NCI-H1417 (cell line): ENCODE results near the gene TEF.
"Not testable (repeated sequence)": the region's sequence is repeated elsewhere in the genome, so short reads cannot be mapped to it uniquely, and the experiment has no call there.

Experiments
- DNase-seq, 3 experiments: peaks; one replicate each; lab custom pipeline; 2025; lab: John Stamatoyannopoulos, UW

The TEF gene

GRCh38 chr22:41425660-41426365 is 44.1 kb downstream of the TEF start:
- DNase-seq = no peak

GRCh38 chr22:41429232-41429950 is 47.6 kb downstream of the TEF start:
- DNase-seq = no peak

- no peak for DNase-seq
Observed at GRCh38 chr22:41429951-41430332, 48.2 kb downstream of the TEF start.

GRCh38 chr22:41431656-41432055 is 49.9 kb downstream of the TEF start:
- no peak for DNase-seq

- DNase-seq = not testable (repeated sequence)
Observed at GRCh38 chr22:41433480-41433879, 51.7 kb downstream of the TEF start.

- not testable (repeated sequence) for DNase-seq
Observed at GRCh38 chr22:41434361-41435003, 52.7 kb downstream of the TEF start.

- no peak for DNase-seq
Observed at GRCh38 chr22:41435560-41435959, 53.8 kb downstream of the TEF start.

- no peak for DNase-seq
Observed at GRCh38 chr22:41436322-41437113, 54.8 kb downstream of the TEF start.

- no peak for DNase-seq
Observed at GRCh38 chr22:41437198-41437597, 55.5 kb downstream of the TEF start.

- not testable (repeated sequence) for DNase-seq
Observed at GRCh38 chr22:41440511-41440910, 58.8 kb downstream of the TEF start.

- no peak for DNase-seq
Observed at GRCh38 chr22:41442240-41442792, 60.6 kb downstream of the TEF start.

- peak; percentile 86 to 95 (median 90) for DNase-seq
Observed at GRCh38 chr22:41444360-41445128, 62.8 kb downstream of the TEF start.

- DNase-seq = peak; percentile 9 to 55 (median 34)
Observed at GRCh38 chr22:41445129-41446056, 63.7 kb downstream of the TEF start.

- peak in 1 of 3 experiments; percentile 55 for DNase-seq
Observed at GRCh38 chr22:41446057-41446501, 64.3 kb downstream of the TEF start.

- peak; percentile 88 to 94 (median 90) for DNase-seq
Observed at GRCh38 chr22:41446639-41447434, 65.1 kb downstream of the TEF start, which contains the start of gene TOB2. TOB2 (minus strand) TSS chr22:41446801; CDS start chr22:41437345, 9,456 bp downstream.

- DNase-seq = peak; percentile 40 to 74 (median 70)
Observed at GRCh38 chr22:41447435-41448188, 65.9 kb downstream of the TEF start.

GRCh38 chr22:41448189-41448808 is 66.6 kb downstream of the TEF start:
- peak; percentile 92 to 99 (median 93) for DNase-seq
